GM21786 (cell line): ENCODE results near the gene CYP2A6.
"Not testable (repeated sequence)": the region's sequence is repeated elsewhere in the genome, so short reads cannot be mapped to it uniquely, and the experiment has no call there.

Experiments
- ATAC-seq: cut with Tn5 transposase; IDR thresholded peaks from one replicate; pipeline ENCODE4 v1.9.1; 2021; ENCODE audit not compliant: unreplicated experiment

The CYP2A6 gene

GRCh38 chr19:40850277-40850676 is at the start of gene CYP2A6:
TSS of gene CYP2A6 (minus strand) at chr19:40850447. CDS start at chr19:40850426, 21 bp downstream.
- ATAC-seq, result not testable (repeated sequence)

GRCh38 chr19:40899964-40900363 is 49.7 kb upstream of the CYP2A6 start:
- not testable (repeated sequence) for ATAC-seq

GRCh38 chr19:40896843-40897789 is 46.9 kb upstream of the CYP2A6 start:
- ATAC-seq, result not testable (repeated sequence)

- no peak for ATAC-seq
These were observed 46.2 kb upstream of the CYP2A6 start for GRCh38 chr19:40896418-40896796.

- no peak for ATAC-seq
These were observed 42.9 kb upstream of the CYP2A6 start for GRCh38 chr19:40893112-40893511.

- ATAC-seq, result no peak
These were observed 39.1 kb upstream of the CYP2A6 start for GRCh38 chr19:40889366-40889765.

DNA sequence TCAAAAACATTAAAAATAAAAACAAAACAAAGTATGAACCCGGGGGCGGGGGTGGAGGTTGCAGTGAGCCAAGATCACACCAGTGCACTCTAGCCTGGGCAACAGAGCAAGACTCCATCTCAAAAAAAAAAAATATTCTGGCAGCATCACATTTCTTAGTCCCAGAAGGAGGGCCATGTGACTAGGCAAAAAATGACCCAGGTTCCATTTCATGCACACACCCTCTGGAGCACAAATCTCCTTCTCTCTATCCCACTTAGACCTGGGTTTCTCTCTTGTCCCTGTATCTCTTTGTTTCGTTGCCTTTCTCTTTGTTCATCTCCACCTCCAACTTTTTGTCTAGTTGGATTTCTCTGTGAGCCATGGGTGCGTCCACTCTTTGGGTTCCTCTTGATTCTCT is 37.9 kb upstream of the CYP2A6 start:
- ATAC-seq, result no peak

DNA sequence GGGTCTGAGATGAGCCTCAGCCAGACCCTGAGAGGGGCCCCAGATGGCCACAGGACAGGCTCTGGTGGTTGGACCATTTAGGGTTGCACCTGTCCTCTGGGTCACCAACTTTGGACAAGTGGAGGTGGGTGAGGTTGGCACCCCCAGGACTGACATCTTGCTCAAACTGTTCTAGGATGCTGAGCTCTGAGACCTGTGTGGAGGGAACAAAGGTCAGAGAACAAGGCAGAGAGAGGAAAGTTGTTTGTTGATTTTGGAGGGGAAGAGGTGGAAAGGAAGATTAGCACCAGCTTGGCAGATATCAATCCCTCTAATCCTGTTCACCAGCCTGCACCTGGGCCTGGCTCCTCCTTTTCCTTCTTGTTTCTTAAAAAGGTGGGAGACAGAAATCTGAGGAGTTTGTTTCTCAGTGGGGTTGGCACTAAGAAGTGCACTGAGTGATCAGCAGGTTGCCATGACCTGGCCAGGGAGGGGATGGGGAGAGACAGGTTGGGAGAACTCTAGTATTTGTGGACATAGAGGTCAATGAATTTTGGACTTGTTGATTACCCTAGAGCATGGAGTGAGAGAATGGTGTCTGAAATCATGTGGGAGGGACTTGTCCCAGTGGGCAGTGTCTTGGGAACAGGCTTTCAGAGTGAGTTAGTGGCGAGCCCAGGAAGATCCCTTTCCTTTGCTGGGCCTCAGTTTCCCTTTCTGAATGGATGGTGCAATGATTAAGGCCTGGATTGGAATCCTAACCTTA is 34.1 kb upstream of the CYP2A6 start:
- not testable (repeated sequence) for ATAC-seq

DNA sequence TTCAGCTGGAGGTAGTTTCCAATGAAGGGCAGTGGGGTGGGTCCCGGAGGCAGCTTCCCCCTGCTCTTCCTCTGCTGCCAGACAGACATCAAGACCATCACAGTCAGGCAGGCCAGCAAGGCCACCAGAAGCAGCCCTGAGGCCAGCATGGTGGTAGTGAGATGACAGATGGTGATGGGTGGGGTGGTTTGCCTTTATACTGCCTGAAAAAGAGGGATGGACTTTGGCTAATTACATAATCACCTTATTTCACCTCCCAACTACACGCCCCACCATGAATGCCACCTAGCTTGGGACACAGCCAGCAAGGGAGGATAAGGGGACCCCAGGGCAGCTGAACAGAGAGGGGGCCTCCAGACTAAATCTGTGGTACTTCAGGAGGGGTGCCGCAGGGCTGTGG is 31.8 kb upstream of the CYP2A6 start, which contains the start of gene CYP2A7:
Gene CYP2A7 (minus strand): TSS at position 170 of the 400 bp plus-strand sequence. CDS start 21 bp downstream, at position 149.
- not testable (repeated sequence) for ATAC-seq

DNA sequence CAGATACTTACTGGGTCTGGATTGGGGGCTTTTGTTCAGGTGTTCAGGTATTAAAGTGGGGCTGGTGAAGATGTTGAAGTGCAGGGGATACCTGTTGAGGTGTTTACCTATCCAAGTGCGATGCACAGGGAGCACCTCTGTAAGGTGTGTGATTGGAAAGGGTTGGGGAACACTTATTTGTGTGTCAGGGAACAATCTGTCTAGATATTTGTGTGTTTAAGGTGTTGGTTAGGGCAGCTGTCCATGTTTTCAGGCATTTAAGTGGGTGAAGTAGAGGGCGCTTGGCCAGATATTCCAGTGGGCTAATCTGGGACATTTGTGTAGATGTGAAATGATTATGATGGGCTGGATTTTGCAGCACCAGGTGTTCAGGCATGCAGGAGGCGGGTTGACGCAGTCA is 29.1 kb upstream of the CYP2A6 start:
- ATAC-seq, result not testable (repeated sequence)

GRCh38 chr19:40875526-40875951 is 25.3 kb upstream of the CYP2A6 start:
- ATAC-seq, result not testable (repeated sequence)

DNA sequence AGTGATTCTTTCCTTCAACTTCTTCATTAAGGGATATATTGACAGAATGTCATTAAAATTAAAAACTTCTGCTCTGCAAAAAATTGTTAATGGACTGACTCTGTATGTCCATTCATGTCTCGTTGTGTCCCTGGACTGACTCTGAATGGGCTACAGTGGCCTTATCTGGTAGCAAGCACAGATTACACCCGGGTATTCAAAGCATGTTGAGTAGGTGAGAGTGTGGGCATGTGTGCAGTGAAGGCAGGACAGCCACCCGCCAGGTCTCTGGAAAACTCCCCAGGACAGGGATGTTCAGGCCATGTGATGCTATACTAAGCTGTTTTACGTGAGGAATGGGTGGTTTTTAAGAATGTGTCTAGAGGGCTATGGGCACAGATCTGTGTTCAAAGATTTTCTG is 24.6 kb upstream of the CYP2A6 start:
- not testable (repeated sequence) for ATAC-seq

DNA sequence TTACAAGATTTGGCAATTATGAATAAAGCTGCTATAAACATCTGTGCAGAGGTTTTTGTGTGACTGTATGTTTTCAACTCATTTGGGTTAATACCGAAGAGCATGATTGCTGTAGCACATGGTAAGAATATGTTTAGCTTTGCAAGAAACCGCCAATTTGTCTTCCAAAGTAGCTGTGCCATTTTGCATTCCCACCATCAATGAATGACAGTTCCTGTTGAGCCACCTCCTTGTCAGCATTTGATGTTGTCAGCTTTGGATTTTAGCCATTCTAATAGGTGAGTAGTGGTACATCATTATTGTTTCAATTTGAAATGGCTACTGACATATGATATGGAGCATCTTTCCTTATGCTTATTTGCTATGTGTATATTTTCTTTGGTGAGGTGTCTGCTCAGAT is 23.6 kb upstream of the CYP2A6 start:
- not testable (repeated sequence) for ATAC-seq

DNA sequence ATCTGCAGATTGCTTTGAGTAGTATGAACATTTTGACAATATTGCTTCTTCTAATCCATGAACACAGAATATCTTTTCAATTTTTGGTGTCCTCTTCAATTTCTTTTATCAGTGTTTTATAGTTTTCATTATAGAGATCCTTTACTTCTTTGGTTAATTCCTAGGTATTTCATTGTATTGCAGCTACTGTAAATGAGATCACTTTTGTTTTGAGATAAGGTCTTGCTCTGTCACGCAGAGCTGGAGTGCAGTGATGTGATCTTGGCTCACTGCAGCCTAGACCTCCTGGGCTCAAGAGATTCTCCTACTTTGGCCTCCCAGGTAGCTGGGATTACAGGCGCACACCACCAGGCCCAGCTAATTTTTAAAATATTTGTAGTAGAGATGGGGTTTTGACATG is 22.0 kb upstream of the CYP2A6 start:
- ATAC-seq, result no peak

GRCh38 chr19:40867701-40868100 is 17.5 kb upstream of the CYP2A6 start:
- no peak for ATAC-seq

DNA sequence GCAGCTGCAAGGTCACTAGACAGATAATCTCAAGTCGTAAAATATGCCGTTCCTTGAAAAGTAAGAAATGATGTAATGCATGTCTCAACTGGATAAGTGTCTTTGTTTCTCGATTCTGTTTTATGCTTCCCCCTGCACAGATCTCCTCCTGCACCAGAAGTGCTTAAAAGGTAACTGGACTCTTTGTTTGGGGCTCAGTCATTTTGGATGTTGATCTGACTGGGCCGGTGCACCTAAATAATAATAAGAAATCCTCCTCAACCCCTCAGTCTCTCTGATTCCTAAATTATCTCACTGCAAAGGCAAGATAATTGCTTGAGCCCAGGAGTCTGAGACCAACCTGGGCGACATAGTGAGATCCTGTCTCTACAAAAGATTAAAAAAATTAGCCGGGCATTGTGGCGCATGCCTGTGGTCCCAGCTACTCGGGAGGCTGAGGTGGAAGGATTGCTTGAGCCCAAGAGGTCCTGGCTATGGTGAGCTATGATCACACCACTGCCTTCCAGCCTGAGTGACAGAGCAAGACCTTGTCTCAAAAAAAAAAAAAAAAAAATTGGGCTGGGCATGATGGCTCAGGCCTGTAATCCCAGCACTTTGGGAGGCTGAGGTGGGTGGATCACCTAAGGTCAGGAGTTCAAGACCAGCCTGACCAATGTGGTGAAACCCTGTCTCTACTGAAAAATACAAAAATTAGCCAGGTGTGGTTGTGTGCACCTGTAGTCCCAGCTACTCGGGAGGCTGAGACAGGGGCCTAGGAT is 14.7 kb upstream of the CYP2A6 start:
- ATAC-seq, result not testable (repeated sequence)

DNA sequence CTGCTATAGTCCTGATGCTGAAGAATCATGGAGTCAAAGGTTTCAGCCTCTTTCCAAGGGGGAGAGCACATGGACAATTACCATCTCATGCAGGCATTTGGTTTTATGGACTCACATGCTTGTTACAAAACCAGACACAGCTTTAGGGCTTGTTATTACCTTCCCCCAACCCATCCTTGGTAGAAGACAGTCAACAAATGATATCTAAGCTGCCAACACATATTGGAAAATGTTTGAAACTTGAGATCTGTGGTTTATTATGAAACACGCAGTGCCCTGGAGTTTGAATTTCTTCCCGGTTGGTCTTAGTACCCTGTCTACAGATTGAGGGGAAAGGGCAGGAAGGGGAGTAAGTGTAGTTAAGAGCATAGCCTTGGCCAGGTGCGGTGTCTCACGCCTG is 12.5 kb upstream of the CYP2A6 start:
- ATAC-seq, result no peak

- ATAC-seq, result no peak
These were observed 12.1 kb upstream of the CYP2A6 start for GRCh38 chr19:40862333-40862732.

GRCh38 chr19:40858109-40858508 is 7.9 kb upstream of the CYP2A6 start:
- ATAC-seq, result no peak

DNA sequence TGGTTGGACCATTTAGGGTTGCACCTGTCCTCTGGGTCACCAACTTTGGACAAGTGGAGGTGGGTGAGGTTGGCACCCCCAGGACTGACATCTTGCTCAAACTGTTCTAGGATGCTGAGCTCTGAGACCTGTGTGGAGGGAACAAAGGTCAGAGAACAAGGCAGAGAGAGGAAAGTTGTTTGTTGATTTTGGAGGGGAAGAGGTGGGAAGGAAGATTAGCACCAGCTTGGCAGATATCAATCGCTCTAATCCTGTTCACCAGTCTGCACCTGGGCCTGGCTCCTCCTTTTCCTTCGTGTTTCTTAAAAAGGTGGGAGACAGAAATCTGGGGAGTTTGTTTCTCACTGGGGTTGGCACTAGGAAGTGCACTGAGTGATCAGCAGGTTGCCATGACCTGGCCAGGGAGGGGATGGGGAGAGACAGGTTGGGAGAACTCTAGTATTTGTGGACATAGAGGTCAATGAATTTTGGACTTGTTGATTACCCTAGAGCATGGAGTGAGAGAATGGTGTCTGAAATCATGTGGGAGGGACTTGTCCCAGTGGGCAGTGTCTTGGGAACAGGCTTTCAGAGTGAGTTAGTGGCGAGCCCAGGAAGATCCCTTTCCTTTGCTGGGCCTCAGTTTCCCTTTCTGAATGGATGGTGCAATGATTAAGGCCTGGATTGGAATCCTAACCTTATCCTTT is 2.4 kb upstream of the CYP2A6 start:
- ATAC-seq, result not testable (repeated sequence)
